Mesendoderm (in vitro differentiated cells): ENCODE results near the gene PDHX.

Source experiments
- DNase-seq: peaks from one replicate; pipeline ENCODE4 v3.0.0; 2013
- H2AK5ac ChIP-seq: 2 replicates; pipeline ENCODE4 v1.6.1; 2013; ENCODE audit warnings: low read length, inconsistent platforms
- H2BK120ac ChIP-seq: 2 replicates; pipeline ENCODE4 v1.6.1; 2013; ENCODE audit warnings: low read depth, mild to moderate bottlenecking, low read length, moderate library complexity, mixed read lengths
- H2BK15ac ChIP-seq: replicated peaks from 2 replicates; pipeline ENCODE4 v1.6.1; 2013; ENCODE audit warnings: low read depth, mild to moderate bottlenecking, moderate library complexity
- H2BK5ac ChIP-seq: 2 replicates; pipeline ENCODE4 v1.6.1; 2013; ENCODE audit warnings: low read length, inconsistent platforms
- H3K18ac ChIP-seq: 2 replicates; pipeline ENCODE4 v1.6.1; 2013; ENCODE audit warnings: mild to moderate bottlenecking, low read length, mixed read lengths
- H3K23ac ChIP-seq: one replicate; pipeline ENCODE4 v1.6.1; 2013; ENCODE audit warnings: low read length
- H3K27ac ChIP-seq: 2 replicates; pipeline ENCODE4 v1.5.1; 2013; ENCODE audit warnings: low read depth, mild to moderate bottlenecking, inconsistent platforms, low read length, moderate library complexity
- H3K27me3 ChIP-seq: 2 replicates; pipeline ENCODE4 v1.6.1; 2013; ENCODE audit warnings: low read length, control low read depth, mild to moderate bottlenecking, inconsistent platforms; ENCODE audit not compliant: insufficient read depth, poor library complexity
- H3K36me3 ChIP-seq: 2 replicates; pipeline ENCODE4 v1.6.1; 2013; ENCODE audit warnings: low read length, inconsistent platforms; ENCODE audit not compliant: control insufficient read depth, insufficient read depth
- H3K4ac ChIP-seq: one replicate; pipeline ENCODE4 v1.6.1; 2013; ENCODE audit warnings: low read depth, mild to moderate bottlenecking, low read length, moderate library complexity
- H3K4me1 ChIP-seq: 2 replicates; pipeline ENCODE4 v1.6.1; 2013; ENCODE audit warnings: low read depth, low read length, inconsistent platforms; ENCODE audit not compliant: control insufficient read depth
- H3K4me2 ChIP-seq: 2 replicates; pipeline ENCODE4 v1.6.1; 2013; ENCODE audit warnings: low read length
- H3K4me3 ChIP-seq: 2 replicates; pipeline ENCODE4 v1.5.1; 2013; ENCODE audit warnings: mild to moderate bottlenecking, low read length
- H3K56ac ChIP-seq: one replicate; pipeline ENCODE4 v1.6.1; 2013; ENCODE audit warnings: low read length
- H3K79me1 ChIP-seq: 2 replicates; pipeline ENCODE4 v1.6.1; 2013; ENCODE audit warnings: low read length, inconsistent platforms
- H3K79me2 ChIP-seq: 2 replicates; pipeline ENCODE4 v1.6.1; 2013; ENCODE audit warnings: mild to moderate bottlenecking, low read length; ENCODE audit not compliant: control insufficient read depth, insufficient read depth
- H3K9ac ChIP-seq: 2 replicates; pipeline ENCODE4 v1.6.1; 2013; ENCODE audit warnings: low read length, inconsistent platforms
- H4K5ac ChIP-seq: one replicate; pipeline ENCODE4 v1.6.1; 2013; ENCODE audit warnings: low read length
- H4K8ac ChIP-seq: one replicate; pipeline ENCODE4 v1.6.1; 2013; ENCODE audit warnings: low read depth, mild to moderate bottlenecking, control low read depth, low read length, moderate library complexity
- WGBS: extraction: QIAGEN DNeasy Blood & Tissue Kit; methylation state at CpG from one replicate; pipeline ENCODE4 v1.1.7; 2013; ENCODE audit warnings: low lambda C conversion rate, missing lambda C conversion rate; ENCODE audit not compliant: insufficient coverage; ENCODE audit errors: extremely low coverage; 5-methylcytosine and 5-hydroxymethylcytosine counted together

PDHX gene

DNA sequence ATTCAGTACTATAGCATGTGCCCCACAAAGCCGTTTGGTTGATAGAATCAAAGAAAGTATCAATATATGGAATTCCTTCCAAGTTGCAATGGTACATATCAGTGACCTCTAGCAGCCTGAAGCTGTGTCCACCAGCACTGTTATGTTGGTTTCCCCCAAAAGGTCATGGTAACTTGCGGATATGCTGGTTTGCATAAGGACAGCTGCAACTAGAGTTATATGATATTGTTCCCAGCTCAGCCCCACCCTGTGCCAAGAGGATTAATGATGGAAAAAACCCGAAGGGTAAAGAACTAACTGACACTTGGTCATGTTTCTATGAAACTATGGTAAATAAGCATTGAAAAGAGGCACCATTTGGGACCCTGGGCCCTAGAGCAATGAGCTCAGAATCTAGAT lies 93.5 kb downstream of the PDHX start:
- Histone ChIP-seq H4K8ac (no peak overlapping the region), H2BK15ac (no peak overlapping the region), H3K36me3 (no peaks in the 10 kb centered on the region), H3K27ac (no peak overlapping the region), H2BK5ac (no peak overlapping the region), H3K18ac (no peak overlapping the region), H3K27me3 (no peaks in the 10 kb centered on the region), H3K9ac (no peak overlapping the region), H3K56ac (no peak overlapping the region), H3K23ac (no peak overlapping the region), H2BK120ac (no peak overlapping the region), H2AK5ac (no peak overlapping the region), H3K79me2 (no peaks in the 10 kb centered on the region), H3K4me2 (no peak overlapping the region), H4K5ac (no peak overlapping the region), H3K79me1 (no peaks in the 10 kb centered on the region), H3K4me3 (no peak overlapping the region), H3K4me1 (peaks cover 8% of the 10 kb centered on the region), H3K4ac (no peak overlapping the region)
- DNase-seq: no peak
- no CpG with 5 or more reads among the region's 3 CpGs for WGBS

DNA sequence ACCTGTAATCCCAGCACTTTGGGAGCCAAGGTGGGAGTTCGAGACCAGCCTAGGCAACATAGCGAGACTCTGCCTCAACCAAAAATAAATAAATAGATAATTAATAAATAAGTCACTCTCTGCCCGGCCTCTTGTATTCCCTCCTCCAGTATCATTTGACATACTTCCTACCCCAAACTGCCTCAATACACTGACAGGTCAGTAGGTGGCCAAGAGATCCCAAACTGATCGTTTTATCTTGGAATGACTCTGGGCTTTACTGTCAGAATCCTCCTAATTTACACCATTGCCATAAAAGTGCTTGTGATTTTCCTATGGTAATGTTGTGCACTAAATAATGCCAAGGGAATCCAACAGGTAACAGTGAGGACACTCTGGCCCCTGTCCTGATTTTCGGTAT lies 94.2 kb downstream of the PDHX start:
- H3K4me3 ChIP-seq: no peak overlapping the region
- no peak overlapping the region for H3K27ac ChIP-seq
- H2BK5ac ChIP-seq: no peak overlapping the region
- H3K79me1 ChIP-seq: no peaks in the 10 kb centered on the region
- no CpG with 5 or more reads among the region's 5 CpGs for WGBS
- no peak overlapping the region for H3K4ac ChIP-seq
- H4K5ac ChIP-seq: no peak overlapping the region
- H3K18ac ChIP-seq: no peak overlapping the region
- H2BK120ac ChIP-seq: no peak overlapping the region
- H3K23ac ChIP-seq: no peak overlapping the region
- H4K8ac ChIP-seq: no peak overlapping the region
- H3K9ac ChIP-seq: no peak overlapping the region
- H2AK5ac ChIP-seq: no peak overlapping the region
- no peaks in the 10 kb centered on the region for H3K79me2 ChIP-seq
- H3K4me1 ChIP-seq: peaks cover 8% of the 10 kb centered on the region
- no peaks in the 10 kb centered on the region for H3K36me3 ChIP-seq
- no peak overlapping the region for H3K4me2 ChIP-seq
- peak; percentile 36 for DNase-seq
- no peak overlapping the region for H3K56ac ChIP-seq
- no peak overlapping the region for H2BK15ac ChIP-seq
- no peaks in the 10 kb centered on the region for H3K27me3 ChIP-seq

DNA sequence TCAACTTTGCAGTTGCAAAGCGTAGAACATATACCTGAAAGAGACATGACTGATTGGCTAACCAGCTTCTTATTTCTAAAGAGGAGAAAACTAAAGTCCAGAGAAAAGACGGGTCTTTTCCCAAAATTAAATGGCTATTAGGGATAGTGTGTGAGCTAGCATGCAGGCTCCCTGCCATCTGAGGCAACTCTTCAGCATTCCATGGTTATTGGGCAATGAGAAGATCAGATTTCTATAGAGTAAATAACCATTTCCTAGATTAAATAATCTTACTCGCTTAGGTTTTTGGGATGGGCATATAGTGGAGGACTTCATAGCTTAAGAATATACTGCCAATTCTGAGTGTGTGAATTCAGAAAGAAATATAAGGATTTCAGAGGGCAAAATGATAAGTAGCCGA lies 95.0 kb downstream of the PDHX start:
- no peak overlapping the region for H4K8ac ChIP-seq
- peak overlapping the region; percentile 51 for H3K18ac ChIP-seq
- H2AK5ac ChIP-seq: no peak overlapping the region
- H3K27me3 ChIP-seq: no peaks in the 10 kb centered on the region
- no CpG with 5 or more reads among the region's 4 CpGs for WGBS
- no peak overlapping the region for H2BK5ac ChIP-seq
- H3K27ac ChIP-seq: no peak overlapping the region
- no peaks in the 10 kb centered on the region for H3K36me3 ChIP-seq
- no peak overlapping the region for H4K5ac ChIP-seq
- no peak overlapping the region for H2BK15ac ChIP-seq
- H3K56ac ChIP-seq: no peak overlapping the region
- no peak overlapping the region for H3K4ac ChIP-seq
- no peaks in the 10 kb centered on the region for H3K79me2 ChIP-seq
- no peaks in the 10 kb centered on the region for H3K79me1 ChIP-seq
- DNase-seq: no peak
- peaks cover 8% of the 10 kb centered on the region for H3K4me1 ChIP-seq
- no peak overlapping the region for H3K4me3 ChIP-seq
- H3K23ac ChIP-seq: no peak overlapping the region
- no peak overlapping the region for H3K4me2 ChIP-seq
- H3K9ac ChIP-seq: no peak overlapping the region
- H2BK120ac ChIP-seq: no peak overlapping the region

DNA sequence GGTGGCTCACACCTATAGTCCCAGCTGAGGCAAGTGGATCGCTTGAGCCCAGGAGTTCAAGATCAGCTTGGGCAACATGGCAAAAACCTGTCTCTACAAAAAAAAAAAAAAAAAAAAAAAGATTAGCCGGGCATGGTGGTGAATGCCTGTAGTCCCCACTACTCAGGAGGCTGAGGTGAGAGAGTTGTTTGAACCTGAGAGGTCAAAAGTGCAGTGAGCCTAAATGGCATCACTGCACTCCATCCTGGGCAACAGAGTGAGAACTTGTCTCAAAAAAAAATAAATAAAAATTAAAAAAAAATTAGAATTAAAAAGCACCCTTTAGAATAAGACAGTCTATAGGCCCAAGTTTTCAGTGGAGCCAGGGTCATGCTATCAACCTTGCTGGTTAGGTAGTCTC lies 95.5 kb downstream of the PDHX start:
- H3K27me3 ChIP-seq: no peaks in the 10 kb centered on the region
- no peaks in the 10 kb centered on the region for H3K79me2 ChIP-seq
- H3K56ac ChIP-seq: no peak overlapping the region
- no peak overlapping the region for H3K4me3 ChIP-seq
- H3K27ac ChIP-seq: no peak overlapping the region
- H4K5ac ChIP-seq: no peak overlapping the region
- no peak overlapping the region for H2BK120ac ChIP-seq
- peak overlapping the region; percentile 31 for H3K4ac ChIP-seq
- H3K4me2 ChIP-seq: no peak overlapping the region
- no peak overlapping the region for H2AK5ac ChIP-seq
- peak overlapping the region; percentile 51 for H3K18ac ChIP-seq
- WGBS: no CpG with 5 or more reads among the region's 2 CpGs
- no peak for DNase-seq
- no peaks in the 10 kb centered on the region for H3K79me1 ChIP-seq
- H2BK5ac ChIP-seq: no peak overlapping the region
- H3K4me1 ChIP-seq: peaks cover 8% of the 10 kb centered on the region
- H3K9ac ChIP-seq: no peak overlapping the region
- H3K36me3 ChIP-seq: no peaks in the 10 kb centered on the region
- H3K23ac ChIP-seq: no peak overlapping the region
- H4K8ac ChIP-seq: no peak overlapping the region
- no peak overlapping the region for H2BK15ac ChIP-seq

DNA sequence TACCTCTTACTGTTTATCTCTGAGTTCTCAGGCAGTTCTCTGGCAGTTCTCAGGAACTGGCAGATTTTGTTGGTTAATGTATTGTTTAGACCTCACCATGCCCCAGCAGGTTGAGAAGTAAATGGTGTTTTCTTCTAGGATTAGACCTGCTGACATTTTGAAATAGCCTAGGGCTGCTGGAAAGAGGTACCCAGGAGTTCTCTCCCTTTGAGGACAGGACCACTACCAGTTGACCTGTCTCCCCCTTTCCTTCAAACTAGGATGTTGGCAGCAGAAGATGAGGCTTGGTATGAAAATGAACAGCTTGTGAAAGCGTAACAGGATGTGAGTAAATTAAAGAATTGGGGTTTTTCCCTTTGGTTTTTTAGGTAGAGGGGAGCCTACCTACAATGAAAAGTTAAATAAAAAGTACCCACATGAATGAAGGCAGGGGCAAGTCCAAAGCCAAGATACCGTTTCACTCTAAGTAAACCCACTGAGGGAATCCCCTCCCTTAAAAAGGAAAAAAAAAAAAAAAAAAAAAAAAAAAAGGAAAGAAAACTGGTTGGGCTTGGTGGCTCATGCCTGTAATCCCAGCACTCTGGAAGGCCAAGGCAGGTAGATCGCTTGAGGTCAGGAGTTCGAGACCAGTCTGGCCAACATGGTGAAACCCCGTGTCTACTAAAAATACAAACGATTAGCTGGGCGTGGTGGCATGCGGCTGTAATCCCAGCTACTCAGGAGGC lies 96.2 kb downstream of the PDHX start:
- DNase-seq: no peak
- no CpG with 5 or more reads among the region's 8 CpGs for WGBS

More for the DNA sequence above, 96.2 kb downstream of the PDHX start:
- Histone ChIP-seq H3K4me1 (peaks cover 8% of the 10 kb centered on the region), H2BK15ac (no peak overlapping the region), H2AK5ac (no peak overlapping the region), H3K27ac (no peak overlapping the region), H4K8ac (no peak overlapping the region), H3K79me2 (no peaks in the 10 kb centered on the region), H2BK5ac (no peak overlapping the region), H4K5ac (no peak overlapping the region), H3K4me2 (no peak overlapping the region), H3K36me3 (no peaks in the 10 kb centered on the region), H2BK120ac (no peak overlapping the region), H3K79me1 (no peaks in the 10 kb centered on the region), H3K56ac (no peak overlapping the region), H3K9ac (no peak overlapping the region), H3K4me3 (no peak overlapping the region), H3K18ac (no peak overlapping the region), H3K27me3 (no peaks in the 10 kb centered on the region), H3K23ac (no peak overlapping the region), H3K4ac (no peak overlapping the region)
